Measurements from ENCODE around the gene TMEM72. TPM values are rescaled to one million over a fixed set of nuclear protein-coding genes. Genes with fewer than 3 reads are reported as not detected.

Gene TMEM72
- polyA plus RNA-seq, 1 donor from 2014 or later: 1.4 TPM

- H3K4me3 ChIP-seq (ENCODE audit: low read length): no peak overlapping the region
- no peak overlapping the region for H2AFZ ChIP-seq (ENCODE audit: low read depth, low read length)
- H3K4me2 ChIP-seq (ENCODE audit: low read length): no peak overlapping the region
- H3K9me3 ChIP-seq (ENCODE audit: low read length): no peaks in the 10 kb centered on the region
- no peaks in the 10 kb centered on the region for H3K9me2 ChIP-seq (ENCODE audit: insufficient read depth, low read length)
- H3K27me3 ChIP-seq (ENCODE audit: insufficient read depth, low read depth, low read length): no peaks in the 10 kb centered on the region
- no peaks in the 10 kb centered on the region for H3F3A ChIP-seq (ENCODE audit: insufficient read depth, low read length, poor library complexity, severe bottlenecking)
- TF ChIP-seq REST (IDR thresholded peaks at IDR 0.05; ENCODE audit: borderline replicate concordance) (no peak), EP300 (conservative IDR thresholded peaks at IDR 0.05; ENCODE audit: poor library complexity, severe bottlenecking) (no peak), RAD21 (conservative IDR thresholded peaks at IDR 0.05) (no peak), MXI1 (conservative IDR thresholded peaks at IDR 0.05; ENCODE audit: poor library complexity, severe bottlenecking) (no peak), SMC3 (conservative IDR thresholded peaks at IDR 0.05; ENCODE audit: poor library complexity) (no peak), EZH2 (IDR thresholded peaks at IDR 0.05; ENCODE audit: borderline replicate concordance, insufficient read depth, low read length, poor library complexity, severe bottlenecking) (no peak), POLR2AphosphoS5 (IDR thresholded peaks at IDR 0.05) (no peak)
- TF ChIP-seq, protein P1, sequence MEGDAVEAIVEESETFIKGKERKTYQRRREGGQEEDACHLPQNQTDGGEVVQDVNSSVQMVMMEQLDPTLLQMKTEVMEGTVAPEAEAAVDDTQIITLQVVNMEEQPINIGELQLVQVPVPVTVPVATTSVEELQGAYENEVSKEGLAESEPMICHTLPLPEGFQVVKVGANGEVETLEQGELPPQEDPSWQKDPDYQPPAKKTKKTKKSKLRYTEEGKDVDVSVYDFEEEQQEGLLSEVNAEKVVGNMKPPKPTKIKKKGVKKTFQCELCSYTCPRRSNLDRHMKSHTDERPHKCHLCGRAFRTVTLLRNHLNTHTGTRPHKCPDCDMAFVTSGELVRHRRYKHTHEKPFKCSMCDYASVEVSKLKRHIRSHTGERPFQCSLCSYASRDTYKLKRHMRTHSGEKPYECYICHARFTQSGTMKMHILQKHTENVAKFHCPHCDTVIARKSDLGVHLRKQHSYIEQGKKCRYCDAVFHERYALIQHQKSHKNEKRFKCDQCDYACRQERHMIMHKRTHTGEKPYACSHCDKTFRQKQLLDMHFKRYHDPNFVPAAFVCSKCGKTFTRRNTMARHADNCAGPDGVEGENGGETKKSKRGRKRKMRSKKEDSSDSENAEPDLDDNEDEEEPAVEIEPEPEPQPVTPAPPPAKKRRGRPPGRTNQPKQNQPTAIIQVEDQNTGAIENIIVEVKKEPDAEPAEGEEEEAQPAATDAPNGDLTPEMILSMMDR (IDR thresholded peaks at IDR 0.05; ENCODE audit: poor library complexity, severe bottlenecking): no peak
- H3K9ac ChIP-seq (ENCODE audit: low read length): no peak overlapping the region
- H3K36me3 ChIP-seq (ENCODE audit: insufficient read depth, low read length): no peaks in the 10 kb centered on the region
- H3K79me2 ChIP-seq (replicated peaks; ENCODE audit: insufficient read depth, low read length): no peaks in the 10 kb centered on the region
- no peak overlapping the region for H3K27ac ChIP-seq (ENCODE audit: low read length)
- H4K20me1 ChIP-seq (ENCODE audit: insufficient read depth): no peaks in the 10 kb centered on the region
Observed at GRCh38 chr10:44888886-44889285, 22.3 kb upstream of the TMEM72 start.

GRCh38 chr10:44889834-44890233 lies 21.3 kb upstream of the TMEM72 start:
- TF ChIP-seq EZH2 (IDR thresholded peaks at IDR 0.05; ENCODE audit: borderline replicate concordance, insufficient read depth, low read length, poor library complexity, severe bottlenecking) (no peak), RAD21 (conservative IDR thresholded peaks at IDR 0.05) (no peak)
- TF ChIP-seq, protein P1 (IDR thresholded peaks at IDR 0.05; ENCODE audit: poor library complexity, severe bottlenecking): no peak
- no peaks in the 10 kb centered on the region for H4K20me1 ChIP-seq (ENCODE audit: insufficient read depth)
- H3K9ac ChIP-seq (ENCODE audit: low read length): no peak overlapping the region
- no peaks in the 10 kb centered on the region for H3K9me3 ChIP-seq (ENCODE audit: low read length)
- no peak overlapping the region for H3K4me3 ChIP-seq (ENCODE audit: low read length)
- no peaks in the 10 kb centered on the region for H3F3A ChIP-seq (ENCODE audit: insufficient read depth, low read length, poor library complexity, severe bottlenecking)
- no peaks in the 10 kb centered on the region for H3K9me2 ChIP-seq (ENCODE audit: insufficient read depth, low read length)
- H3K27ac ChIP-seq (ENCODE audit: low read length): no peak overlapping the region
- no peaks in the 10 kb centered on the region for H3K36me3 ChIP-seq (ENCODE audit: insufficient read depth, low read length)
- no peak overlapping the region for H2AFZ ChIP-seq (ENCODE audit: low read depth, low read length)
- no peaks in the 10 kb centered on the region for H3K79me2 ChIP-seq (replicated peaks; ENCODE audit: insufficient read depth, low read length)
- H3K27me3 ChIP-seq (ENCODE audit: insufficient read depth, low read depth, low read length): no peaks in the 10 kb centered on the region
- H3K4me2 ChIP-seq (ENCODE audit: low read length): no peak overlapping the region

Data from neural cell (in vitro differentiated cells).